ENCODE data around the gene NUTM2E. TPM values are rescaled to one million over a fixed set of nuclear protein-coding genes. Genes with fewer than 3 reads are reported as not detected.
"Not testable (repeated sequence)": the region's sequence is repeated elsewhere in the genome, so short reads cannot be mapped to it uniquely, and the experiment has no call there.

NUTM2E gene
- total RNA-seq, 1 donor from 2014 or later, result 0.23 TPM

DNA sequence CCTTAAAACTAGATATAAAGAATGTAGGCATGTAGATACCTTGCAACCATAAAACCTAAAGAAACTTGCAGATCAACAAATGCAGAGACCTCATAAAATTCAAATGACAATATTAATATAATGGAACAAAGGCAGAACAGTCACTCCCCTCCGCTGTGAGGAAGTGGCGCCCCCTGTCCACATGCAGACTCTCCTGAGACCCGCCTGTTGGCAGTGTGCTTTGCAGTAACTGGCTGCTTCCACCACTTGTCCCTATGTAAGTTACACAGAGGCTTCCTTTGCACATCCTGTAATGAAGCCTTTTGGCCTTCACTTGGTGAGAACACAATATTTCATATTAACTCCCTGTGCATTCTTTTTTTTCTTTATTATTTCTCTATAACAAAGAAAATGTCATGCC is 36.3 kb downstream of the NUTM2E start:
- DNase-seq (ENCODE audit: extremely low read depth, low read depth, low spot score), result not testable (repeated sequence)

DNA sequence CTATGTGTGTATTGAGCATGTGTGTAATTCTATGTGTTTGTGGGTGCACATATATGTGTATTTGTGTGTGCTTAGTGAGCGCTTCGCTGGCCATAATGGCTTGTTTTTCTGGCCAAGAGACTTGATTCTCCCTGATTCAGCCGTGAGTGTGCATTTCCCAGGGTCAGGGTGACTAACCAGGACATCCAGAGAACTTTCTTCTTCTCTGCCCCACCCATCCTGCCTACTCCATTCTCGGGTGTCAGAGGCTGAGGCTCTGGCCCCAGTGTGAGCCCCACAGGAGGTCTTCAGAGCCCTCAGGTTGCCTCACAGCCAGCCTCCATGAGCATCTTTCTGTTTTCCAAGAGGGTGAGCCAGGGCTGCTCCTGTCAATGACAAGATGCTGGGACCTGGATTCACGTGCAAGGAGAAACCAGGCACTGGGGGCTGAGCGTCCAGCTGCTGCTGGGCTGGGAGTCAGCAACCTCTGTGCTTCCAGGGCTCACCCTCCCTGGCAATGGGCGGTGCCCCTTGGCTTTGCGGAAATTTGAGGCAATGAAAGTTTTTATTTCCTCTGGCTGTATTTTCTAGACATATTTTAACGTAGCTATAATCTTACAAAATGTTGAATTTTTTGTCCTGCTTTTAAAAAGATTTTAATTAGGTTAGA is 40.5 kb downstream of the NUTM2E start:
- DNase-seq (ENCODE audit: extremely low read depth, low read depth, low spot score), result not testable (repeated sequence)

DNA sequence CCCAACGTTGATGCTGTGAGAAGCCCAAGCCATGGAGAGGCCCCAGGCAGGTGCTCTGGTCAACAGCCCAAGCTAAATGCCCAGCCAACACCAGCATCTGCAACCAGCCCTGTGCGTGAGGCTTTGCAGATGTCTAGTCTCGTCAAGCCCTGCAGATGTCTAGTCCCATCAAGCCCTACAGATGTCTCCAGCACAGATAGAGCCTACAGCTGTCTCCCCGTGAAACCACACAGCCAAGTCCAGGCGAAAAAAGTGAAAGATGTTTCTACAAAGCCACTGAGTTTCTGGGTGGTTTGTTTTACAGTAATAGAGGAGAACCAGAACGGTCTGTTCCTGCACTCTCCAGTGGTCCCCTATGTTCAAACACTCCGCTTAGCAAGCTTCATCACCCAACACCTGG is 41.5 kb downstream of the NUTM2E start:
- not testable (repeated sequence) for DNase-seq (ENCODE audit: extremely low read depth, low read depth, low spot score)

DNA sequence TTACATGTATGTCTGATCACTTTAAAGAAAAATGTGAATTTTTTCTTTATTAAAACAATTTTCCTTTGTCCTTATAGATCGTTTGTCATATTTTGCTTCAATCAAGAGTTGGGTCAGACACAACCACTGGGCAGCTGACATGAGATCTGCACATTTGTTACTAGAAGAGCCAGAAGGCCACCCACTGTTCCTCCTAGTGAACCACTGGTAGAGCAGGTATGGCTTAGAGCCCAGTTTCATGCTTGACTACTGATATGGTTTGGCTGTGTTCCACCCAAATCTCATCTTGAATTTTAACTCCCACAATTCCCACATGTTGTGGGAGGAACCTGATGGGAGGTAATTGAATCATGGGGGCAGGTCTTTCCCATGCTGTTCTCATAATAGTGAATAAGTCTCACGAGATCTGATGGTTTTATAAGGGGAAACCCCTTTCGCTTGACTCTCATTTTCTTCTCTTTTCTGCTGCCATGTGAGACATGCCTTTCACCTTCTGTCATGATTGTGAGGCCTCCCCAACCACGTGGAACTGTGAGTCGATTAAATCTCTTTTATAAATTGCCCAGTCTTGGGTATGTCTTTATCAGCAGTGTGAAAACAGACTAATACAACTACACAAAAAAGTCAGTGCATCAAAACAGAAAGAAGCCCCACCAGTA is 43.0 kb downstream of the NUTM2E start:
- not testable (repeated sequence) for DNase-seq (ENCODE audit: extremely low read depth, low read depth, low spot score)

DNA sequence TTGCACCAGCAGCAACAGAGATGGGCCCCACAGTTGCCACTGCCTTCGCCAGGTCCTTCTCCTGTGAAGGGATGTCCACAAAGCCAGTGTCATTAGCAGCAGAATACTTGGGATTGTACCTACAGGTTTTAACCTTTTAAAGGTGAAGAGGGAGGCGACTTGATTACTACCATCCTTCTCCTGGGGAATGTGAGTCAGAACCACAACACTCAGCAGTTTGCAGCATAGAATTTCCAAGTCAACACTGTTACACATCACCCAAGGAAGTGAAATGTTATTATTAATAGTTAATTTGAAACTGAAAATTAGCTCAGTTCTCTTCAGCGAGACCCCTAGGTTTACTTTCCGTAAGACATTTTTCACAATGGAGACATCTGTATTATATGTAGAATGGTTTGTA is 45.2 kb downstream of the NUTM2E start:
- not testable (repeated sequence) for DNase-seq (ENCODE audit: extremely low read depth, low read depth, low spot score)

Other genes starting within 250 kb of the NUTM2E start
- gene SFTPA1, start 215.8 kb upstream of the NUTM2E start, total RNA-seq, result not detected in 2 replicates
- gene NUTM2B, start 123.5 kb upstream of the NUTM2E start, total RNA-seq, result 0.34 and 0.99 TPM in 2 replicates
- gene SFTPD, start 122.4 kb downstream of the NUTM2E start, total RNA-seq, result not detected in 2 replicates